ENCODE data around the gene PRRT4. TPM values are rescaled to one million over a fixed set of nuclear protein-coding genes. Genes with fewer than 3 reads are reported as not detected.
A peak's percentile ranks its signal among the peaks of the same experiment; 100 is the strongest.

PRRT4 gene
- total and polyA plus RNA-seq, 9 of the 15 experiments (the other 6 are each of a cell fraction or from before 2014, with no cell fraction given): not detected

- TF ChIP-seq, protein P1, sequence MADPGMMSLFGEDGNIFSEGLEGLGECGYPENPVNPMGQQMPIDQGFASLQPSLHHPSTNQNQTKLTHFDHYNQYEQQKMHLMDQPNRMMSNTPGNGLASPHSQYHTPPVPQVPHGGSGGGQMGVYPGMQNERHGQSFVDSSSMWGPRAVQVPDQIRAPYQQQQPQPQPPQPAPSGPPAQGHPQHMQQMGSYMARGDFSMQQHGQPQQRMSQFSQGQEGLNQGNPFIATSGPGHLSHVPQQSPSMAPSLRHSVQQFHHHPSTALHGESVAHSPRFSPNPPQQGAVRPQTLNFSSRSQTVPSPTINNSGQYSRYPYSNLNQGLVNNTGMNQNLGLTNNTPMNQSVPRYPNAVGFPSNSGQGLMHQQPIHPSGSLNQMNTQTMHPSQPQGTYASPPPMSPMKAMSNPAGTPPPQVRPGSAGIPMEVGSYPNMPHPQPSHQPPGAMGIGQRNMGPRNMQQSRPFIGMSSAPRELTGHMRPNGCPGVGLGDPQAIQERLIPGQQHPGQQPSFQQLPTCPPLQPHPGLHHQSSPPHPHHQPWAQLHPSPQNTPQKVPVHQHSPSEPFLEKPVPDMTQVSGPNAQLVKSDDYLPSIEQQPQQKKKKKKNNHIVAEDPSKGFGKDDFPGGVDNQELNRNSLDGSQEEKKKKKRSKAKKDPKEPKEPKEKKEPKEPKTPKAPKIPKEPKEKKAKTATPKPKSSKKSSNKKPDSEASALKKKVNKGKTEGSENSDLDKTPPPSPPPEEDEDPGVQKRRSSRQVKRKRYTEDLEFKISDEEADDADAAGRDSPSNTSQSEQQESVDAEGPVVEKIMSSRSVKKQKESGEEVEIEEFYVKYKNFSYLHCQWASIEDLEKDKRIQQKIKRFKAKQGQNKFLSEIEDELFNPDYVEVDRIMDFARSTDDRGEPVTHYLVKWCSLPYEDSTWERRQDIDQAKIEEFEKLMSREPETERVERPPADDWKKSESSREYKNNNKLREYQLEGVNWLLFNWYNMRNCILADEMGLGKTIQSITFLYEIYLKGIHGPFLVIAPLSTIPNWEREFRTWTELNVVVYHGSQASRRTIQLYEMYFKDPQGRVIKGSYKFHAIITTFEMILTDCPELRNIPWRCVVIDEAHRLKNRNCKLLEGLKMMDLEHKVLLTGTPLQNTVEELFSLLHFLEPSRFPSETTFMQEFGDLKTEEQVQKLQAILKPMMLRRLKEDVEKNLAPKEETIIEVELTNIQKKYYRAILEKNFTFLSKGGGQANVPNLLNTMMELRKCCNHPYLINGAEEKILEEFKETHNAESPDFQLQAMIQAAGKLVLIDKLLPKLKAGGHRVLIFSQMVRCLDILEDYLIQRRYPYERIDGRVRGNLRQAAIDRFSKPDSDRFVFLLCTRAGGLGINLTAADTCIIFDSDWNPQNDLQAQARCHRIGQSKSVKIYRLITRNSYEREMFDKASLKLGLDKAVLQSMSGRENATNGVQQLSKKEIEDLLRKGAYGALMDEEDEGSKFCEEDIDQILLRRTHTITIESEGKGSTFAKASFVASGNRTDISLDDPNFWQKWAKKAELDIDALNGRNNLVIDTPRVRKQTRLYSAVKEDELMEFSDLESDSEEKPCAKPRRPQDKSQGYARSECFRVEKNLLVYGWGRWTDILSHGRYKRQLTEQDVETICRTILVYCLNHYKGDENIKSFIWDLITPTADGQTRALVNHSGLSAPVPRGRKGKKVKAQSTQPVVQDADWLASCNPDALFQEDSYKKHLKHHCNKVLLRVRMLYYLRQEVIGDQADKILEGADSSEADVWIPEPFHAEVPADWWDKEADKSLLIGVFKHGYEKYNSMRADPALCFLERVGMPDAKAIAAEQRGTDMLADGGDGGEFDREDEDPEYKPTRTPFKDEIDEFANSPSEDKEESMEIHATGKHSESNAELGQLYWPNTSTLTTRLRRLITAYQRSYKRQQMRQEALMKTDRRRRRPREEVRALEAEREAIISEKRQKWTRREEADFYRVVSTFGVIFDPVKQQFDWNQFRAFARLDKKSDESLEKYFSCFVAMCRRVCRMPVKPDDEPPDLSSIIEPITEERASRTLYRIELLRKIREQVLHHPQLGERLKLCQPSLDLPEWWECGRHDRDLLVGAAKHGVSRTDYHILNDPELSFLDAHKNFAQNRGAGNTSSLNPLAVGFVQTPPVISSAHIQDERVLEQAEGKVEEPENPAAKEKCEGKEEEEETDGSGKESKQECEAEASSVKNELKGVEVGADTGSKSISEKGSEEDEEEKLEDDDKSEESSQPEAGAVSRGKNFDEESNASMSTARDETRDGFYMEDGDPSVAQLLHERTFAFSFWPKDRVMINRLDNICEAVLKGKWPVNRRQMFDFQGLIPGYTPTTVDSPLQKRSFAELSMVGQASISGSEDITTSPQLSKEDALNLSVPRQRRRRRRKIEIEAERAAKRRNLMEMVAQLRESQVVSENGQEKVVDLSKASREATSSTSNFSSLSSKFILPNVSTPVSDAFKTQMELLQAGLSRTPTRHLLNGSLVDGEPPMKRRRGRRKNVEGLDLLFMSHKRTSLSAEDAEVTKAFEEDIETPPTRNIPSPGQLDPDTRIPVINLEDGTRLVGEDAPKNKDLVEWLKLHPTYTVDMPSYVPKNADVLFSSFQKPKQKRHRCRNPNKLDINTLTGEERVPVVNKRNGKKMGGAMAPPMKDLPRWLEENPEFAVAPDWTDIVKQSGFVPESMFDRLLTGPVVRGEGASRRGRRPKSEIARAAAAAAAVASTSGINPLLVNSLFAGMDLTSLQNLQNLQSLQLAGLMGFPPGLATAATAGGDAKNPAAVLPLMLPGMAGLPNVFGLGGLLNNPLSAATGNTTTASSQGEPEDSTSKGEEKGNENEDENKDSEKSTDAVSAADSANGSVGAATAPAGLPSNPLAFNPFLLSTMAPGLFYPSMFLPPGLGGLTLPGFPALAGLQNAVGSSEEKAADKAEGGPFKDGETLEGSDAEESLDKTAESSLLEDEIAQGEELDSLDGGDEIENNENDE (IDR thresholded peaks at IDR 0.05; ENCODE audit: low read depth, low read length): no peak
- TF ChIP-seq PRPF4 (IDR thresholded peaks at IDR 0.05; ENCODE audit: insufficient read depth, low read depth, low read length, poor library complexity, severe bottlenecking) (no peak), NCOA2 (IDR thresholded peaks at IDR 0.05; ENCODE audit: partially characterized antibody in 2 of 2) (no peak), ATF6 (CRISPR knock-in tag; IDR thresholded peaks at IDR 0.05) (0 out of 2 replicates have a peak, but pooled peaks have one; percentile 62), PHB (CRISPR knock-in tag; IDR thresholded peaks at IDR 0.05) (no peak), YY1 (IDR thresholded peaks at IDR 0.05; ENCODE audit: borderline replicate concordance in 1 of 3, control insufficient read depth in 1 of 3, extremely low read depth in 1 of 3, insufficient read depth in 3 of 3, insufficient read length in 1 of 3, insufficient replicate concordance in 2 of 3, low read depth in 1 of 3, low read length in 2 of 3) (peak in 1 of 3 experiments; percentile 7), ZNF431 (CRISPR knock-in tag; IDR thresholded peaks at IDR 0.05) (no peak)
These were observed 43.5 kb upstream of the PRRT4 start (continued) for GRCh38 chr7:128404886-128405470.

All from K562 (cell line).